H1 (cell line): ENCODE results near the gene DNAI1. TPM values are rescaled to one million over a fixed set of nuclear protein-coding genes. Genes with fewer than 3 reads are reported as not detected.

Source experiments
- CTCF ChIA-PET: fragments of 300-600 bp; sonication (Branson Sonifier 250); formaldehyde crosslinking; loops from one replicate; lab custom pipeline; 2021; ENCODE audit not compliant: partially characterized antibody; lab: Charles Lee
- POLR2A ChIA-PET: fragments of 300-600 bp; sonication (Branson Sonifier 250); formaldehyde crosslinking; loops from one replicate; lab custom pipeline; 2021; ENCODE audit warnings: inconsistent platforms; ENCODE audit not compliant: partially characterized antibody; lab: Charles Lee
- DNase-seq, 2 experiments: peaks; one replicate each; pipeline versions ENCODE4 v3.0.0 to v3.0.0-alpha.2; 2010 to 2022; ENCODE audit warnings: low spot score in 2 of 2, low read depth in 1 of 2, mixed read lengths in 1 of 2
- FAIRE-seq: peaks from 2 replicates; lab custom pipeline; 2011; peaks lifted over from hg19 to GRCh38; lab: Jason Lieb, UNC
- H2AFZ ChIP-seq: 2 replicates; pipeline ENCODE4 v1.8.1; 2012; ENCODE audit warnings: low read length, inconsistent platforms
- H2AK5ac ChIP-seq: 2 replicates; pipeline ENCODE4 v1.6.1; 2013; ENCODE audit warnings: low read depth, low read length
- H2BK120ac ChIP-seq: replicated peaks from 2 replicates; pipeline ENCODE3; 2013; ENCODE audit warnings: low read depth, low read length, inconsistent platforms
- H2BK12ac ChIP-seq: 2 replicates; pipeline ENCODE4 v1.6.1; 2013; ENCODE audit warnings: low read depth, low read length
- H2BK15ac ChIP-seq: 2 replicates; pipeline ENCODE4 v1.6.1; 2013; ENCODE audit warnings: low read length
- H2BK20ac ChIP-seq: 2 replicates; pipeline ENCODE4 v1.6.1; 2013; ENCODE audit warnings: low read length
- H2BK5ac ChIP-seq: 2 replicates; pipeline ENCODE4 v1.6.1; 2013; ENCODE audit warnings: low read depth, low read length
- H3K14ac ChIP-seq: 2 replicates; pipeline ENCODE4 v1.6.1; 2013; ENCODE audit warnings: inconsistent platforms; ENCODE audit not compliant: insufficient read length
- H3K18ac ChIP-seq: 2 replicates; pipeline ENCODE4 v1.6.1; 2013; ENCODE audit warnings: low read length; ENCODE audit errors: extremely low read depth
- H3K23ac ChIP-seq: 2 replicates; pipeline ENCODE4 v1.6.1; 2013; ENCODE audit warnings: inconsistent platforms; ENCODE audit not compliant: insufficient read length
- H3K23me2 ChIP-seq: 2 replicates; pipeline ENCODE4 v1.6.1; 2013; ENCODE audit warnings: low read depth, low read length
- H3K27ac ChIP-seq: 2 replicates; pipeline ENCODE4 v1.6.1; 2011; ENCODE audit warnings: low read depth, low read length, inconsistent platforms
- H3K27me3 ChIP-seq, 4 experiments: replicated peaks in 1 of 4; 1 replicate in 1 of 4; 2 replicates in 3 of 4; pipeline versions ENCODE4 v1.6.1 to v1.8.1; 2011 to 2013; ENCODE audit warnings: low read length in 3 of 4, mild to moderate bottlenecking in 3 of 4, inconsistent platforms in 2 of 4, mixed read lengths in 2 of 4, moderate library complexity in 1 of 4; ENCODE audit not compliant: control insufficient read depth in 3 of 4, insufficient read depth in 3 of 4; ENCODE audit errors: extremely low read depth in 1 of 4
- H3K36me3 ChIP-seq, 4 experiments: 2 replicates each; pipeline versions ENCODE4 v1.6.1 to v1.8.1; 2011 to 2013; ENCODE audit warnings: mild to moderate bottlenecking in 4 of 4, low read length in 3 of 4, moderate library complexity in 2 of 4, control low read depth in 1 of 4, inconsistent platforms in 1 of 4; ENCODE audit not compliant: insufficient read depth in 4 of 4, control insufficient read depth in 2 of 4
- H3K4ac ChIP-seq: replicated peaks from 2 replicates; pipeline ENCODE3; 2013; ENCODE audit warnings: low read length, low read depth, mixed read lengths, inconsistent platforms; ENCODE audit not compliant: insufficient read length
- H3K4me1 ChIP-seq, 4 experiments: replicated peaks in 1 of 4; 1 replicate in 1 of 4; 2 replicates in 3 of 4; pipeline versions ENCODE4 v1.6.1 to v1.8.1; 2011 to 2013; ENCODE audit warnings: low read length in 3 of 4, inconsistent platforms in 2 of 4, mixed read lengths in 1 of 4; ENCODE audit not compliant: insufficient read depth in 4 of 4, control insufficient read depth in 3 of 4
- H3K4me2 ChIP-seq, 2 experiments: 2 replicates each; pipeline versions ENCODE4 v1.6.1 to v1.8.1; 2011 to 2013; ENCODE audit warnings: low read depth in 2 of 2, low read length in 2 of 2, control low read depth in 1 of 2, inconsistent platforms in 1 of 2, mild to moderate bottlenecking in 1 of 2; ENCODE audit not compliant: insufficient read depth in 1 of 2
- H3K4me3 ChIP-seq, 4 experiments: fragments of 200-600, 300-600 bp in 1 of 4; sonication (generic), shearing (Covaris generic), sonication (Bioruptor Twin) in 1 of 4; 2 replicates each; pipeline versions ENCODE4 v1.5.1 to v1.8.1; 2011 to 2016; ENCODE audit warnings: low read length in 4 of 4, low read depth in 3 of 4, control low read depth in 2 of 4, inconsistent platforms in 2 of 4, mild to moderate bottlenecking in 2 of 4, mixed read lengths in 1 of 4, moderate library complexity in 1 of 4; ENCODE audit not compliant: insufficient read depth in 2 of 4; ENCODE audit errors: extremely low read depth in 1 of 4
- H3K56ac ChIP-seq: replicated peaks from 2 replicates; pipeline ENCODE3; 2013; ENCODE audit warnings: low read depth, mild to moderate bottlenecking, mixed read lengths, low read length, inconsistent platforms; ENCODE audit not compliant: insufficient read length
- H3K79me1 ChIP-seq: 2 replicates; pipeline ENCODE4 v1.6.1; 2013; ENCODE audit warnings: low read depth, low read length, control low read depth
- H3K79me2 ChIP-seq, 2 experiments: 2 replicates each; pipeline versions ENCODE4 v1.6.1 to v1.8.1; 2012 to 2013; ENCODE audit warnings: low read length in 2 of 2, mild to moderate bottlenecking in 2 of 2, inconsistent platforms in 1 of 2; ENCODE audit not compliant: insufficient read depth in 2 of 2, control insufficient read depth in 1 of 2
- H3K9ac ChIP-seq, 4 experiments: replicated peaks in 1 of 4; 1 replicate in 1 of 4; 2 replicates in 3 of 4; pipeline versions ENCODE4 v1.6.1 to v1.8.1; 2011 to 2013; ENCODE audit warnings: low read depth in 3 of 4, low read length in 3 of 4, control low read depth in 2 of 4, mild to moderate bottlenecking in 2 of 4, moderate library complexity in 2 of 4, inconsistent platforms in 1 of 4; ENCODE audit errors: extremely low read depth in 1 of 4
- H3K9me3 ChIP-seq, 2 experiments: 2 replicates each; pipeline versions ENCODE4 v1.6.1 to v1.8.1; 2012 to 2013; ENCODE audit warnings: mild to moderate bottlenecking in 2 of 2, moderate library complexity in 2 of 2, control low read depth in 1 of 2, inconsistent platforms in 1 of 2, low read depth in 1 of 2, low read length in 1 of 2, mixed read lengths in 1 of 2; ENCODE audit not compliant: insufficient read depth in 2 of 2
- H4K20me1 ChIP-seq, 2 experiments: replicated peaks in 1 of 2; 2 replicates each; pipeline versions ENCODE3 to v1.8.1; 2011 to 2013; ENCODE audit warnings: inconsistent platforms in 2 of 2, low read length in 2 of 2, mild to moderate bottlenecking in 1 of 2; ENCODE audit not compliant: insufficient read depth in 2 of 2, control insufficient read depth in 1 of 2
- H4K5ac ChIP-seq: 2 replicates; pipeline ENCODE4 v1.6.1; 2013; ENCODE audit warnings: low read length, low read depth, mixed read lengths, inconsistent platforms; ENCODE audit not compliant: insufficient read length
- H4K8ac ChIP-seq: 2 replicates; pipeline ENCODE4 v1.8.0; 2013; ENCODE audit warnings: mild to moderate bottlenecking, moderate library complexity, low read length, inconsistent platforms; ENCODE audit not compliant: insufficient read depth; ENCODE audit errors: extremely low read depth
- H4K91ac ChIP-seq: replicated peaks from 2 replicates; pipeline ENCODE3; 2013; ENCODE audit warnings: low read length, mixed read lengths, inconsistent platforms; ENCODE audit not compliant: insufficient read length
- ASH2L ChIP-seq: fragments of 200-600, 300-600 bp; sonication (generic); IDR thresholded peaks from one replicate; pipeline ENCODE4 v1.7.1; 2017; ENCODE audit warnings: low read length
- E2F6 ChIP-seq: IDR thresholded peaks from 2 replicates; pipeline ENCODE4 v1.6.1; 2012; ENCODE audit warnings: inconsistent platforms
- KDM4A ChIP-seq: IDR thresholded peaks from one replicate; pipeline ENCODE4 v1.7.1; 2012; ENCODE audit warnings: low read depth, mild to moderate bottlenecking, moderate library complexity, low read length, inconsistent platforms; ENCODE audit not compliant: severe bottlenecking
- RXRA ChIP-seq: IDR thresholded peaks from 2 replicates; pipeline ENCODE4 v1.6.1; 2011; ENCODE audit warnings: low read depth, mild to moderate bottlenecking, low read length, moderate library complexity; ENCODE audit not compliant: insufficient read depth
- SP1 ChIP-seq: IDR thresholded peaks from 2 replicates; pipeline ENCODE4 v1.6.1; 2011; ENCODE audit warnings: low read depth, low read length
- SUZ12 ChIP-seq: fragments of 200-600 bp; sonication (generic); IDR thresholded peaks from 2 replicates; pipeline ENCODE4 v1.6.1; 2012; ENCODE audit warnings: mild to moderate bottlenecking, inconsistent platforms, low read length, moderate library complexity, mixed read lengths
- TAF1 ChIP-seq: IDR thresholded peaks from 2 replicates; pipeline ENCODE4 v1.6.1; 2011; ENCODE audit warnings: mild to moderate bottlenecking, low read depth, low read length
- USF2 ChIP-seq: IDR thresholded peaks from 2 replicates; pipeline ENCODE4 v1.6.1; 2011; ENCODE audit warnings: low read length, improper control_type of control experiment
- WGBS, 2 experiments: shearing (Covaris generic) in 1 of 2; methylation state at CpG; one replicate each; pipeline versions ENCODE4 v1.1.6 to v1.1.7; 2013 to 2015; ENCODE audit warnings: low lambda C conversion rate in 2 of 2, mixed read lengths in 2 of 2, inconsistent platforms in 1 of 2, low coverage in 1 of 2, missing lambda C conversion rate in 1 of 2; ENCODE audit not compliant: insufficient replicate concordance in 2 of 2, insufficient coverage in 1 of 2, insufficient read length in 1 of 2; ENCODE audit errors: extremely low coverage in 1 of 2, missing lambda C conversion rate in 1 of 2; 5-methylcytosine and 5-hydroxymethylcytosine counted together
- polyA plus RNA-seq, 7 experiments: library from polyadenylated mRNA; depleted of rRNA in 3 of 7; stranded (reverse) in 5 of 7; unstranded in 2 of 7; fragments of >200 nt in 5 of 7; fragments of 200-250 nt in 2 of 7; gene quantifications; 1 replicate in 5 of 7; 2 replicates in 1 of 7; 4 replicates in 1 of 7; pipeline versions ENCODE4 v1.2.1 to v1.2.3, GENCODE V29; 2011 to 2013; ENCODE audit warnings: missing spikeins in 2 of 7, mixed read lengths in 2 of 7
- total RNA-seq: library from RNA; stranded (reverse); fragmentation: NEBNext Ultra II Directional; extraction: Animal tissue kit (Norgen Biotek cat#: 25700); gene quantifications from 2 replicates; pipeline ENCODE4 v1.2.1, GENCODE V29; 2021

The DNAI1 gene
- total and polyA plus RNA-seq, 2 of the 8 experiments (the other 6 are each of a cell fraction or from before 2014, with no cell fraction given) = 0.37 to 0.54 TPM

DNA sequence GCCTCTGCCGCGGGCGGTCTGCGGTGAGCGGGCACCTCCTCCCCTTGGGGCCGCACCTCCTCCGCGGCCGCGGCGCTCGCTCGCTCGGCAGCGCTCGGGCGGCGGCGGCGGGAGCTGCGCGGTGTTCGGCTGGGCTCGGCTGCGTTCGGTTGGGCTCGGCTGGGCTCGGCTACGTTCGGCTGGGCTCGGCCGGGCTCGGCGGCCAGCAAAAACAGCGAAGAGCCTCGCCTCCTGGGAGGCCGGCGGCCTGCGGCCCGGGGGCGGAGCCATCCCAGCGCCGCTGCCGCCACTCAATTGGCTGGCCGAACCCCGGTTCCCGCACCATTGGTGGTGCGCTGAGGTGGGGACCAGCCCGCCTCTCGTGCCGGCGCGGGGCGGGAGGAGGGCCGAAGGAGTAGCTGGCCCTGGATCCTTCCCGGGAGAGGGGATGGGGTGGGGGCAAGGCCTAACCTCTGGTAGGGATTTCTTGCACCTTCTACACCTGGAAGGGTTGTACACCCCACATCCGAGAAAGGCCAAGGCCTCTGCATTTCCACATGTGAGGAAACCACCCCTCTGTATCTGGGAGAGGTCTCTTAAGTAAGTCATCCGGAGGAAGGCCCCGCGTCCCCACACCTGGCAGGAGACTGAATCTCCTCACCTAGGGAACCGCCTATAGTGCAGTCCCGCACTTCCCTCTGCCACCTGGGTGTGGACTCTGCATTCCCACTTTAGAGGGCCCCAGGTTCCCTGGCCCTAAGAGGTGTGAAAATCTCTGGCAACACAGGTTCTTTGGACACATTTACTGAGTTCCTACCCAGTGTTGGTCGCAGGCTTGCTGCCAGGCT, 64.6 kb downstream of the DNAI1 start, which contains the start of gene ENHO:
TSS of gene ENHO (minus strand) at position 20 of the 827 bp plus-strand sequence. CDS start 1,295 bp downstream, outside the sequence.
- POLR2A ChIA-PET = interaction anchor here (1.6 to 1.9 kb wide), 2 partner anchors 11 to 13 kb away, joined by 3 to 4 read pairs; no protein-coding TSS in a partner anchor
- peak within 1 kb of the TSS; percentile 86 for H2AK5ac ChIP-seq
- H3K23ac ChIP-seq = no peak within 1 kb of the TSS
- H3K27ac ChIP-seq = no peak within 1 kb of the TSS
- H3K27me3 ChIP-seq = peaks cover 1 to 14% (median 11%) of the 10 kb centered on the region in 4 experiments; a peak in 6 of 7 replicates
- H4K8ac ChIP-seq = peak within 1 kb of the TSS; percentile 78
- no peaks in the 10 kb centered on the region for H3K79me2 ChIP-seq
- DNase-seq (peak; percentile 82 to 99), FAIRE-seq (no peak)
- H2AFZ ChIP-seq = peak within 1 kb of the TSS; percentile 77
- peak within 1 kb of the TSS; percentile 76 for H2BK120ac ChIP-seq
- H4K5ac ChIP-seq = no peak within 1 kb of the TSS
- peak within 1 kb of the TSS; percentile 87 for H3K18ac ChIP-seq
- H4K91ac ChIP-seq = peak within 1 kb of the TSS; percentile 83
- peak within 1 kb of the TSS; percentile 88 for H2BK15ac ChIP-seq
- peak within 1 kb of the TSS; percentile 84 for H3K4ac ChIP-seq
- H3K4me2 ChIP-seq = peak within 1 kb of the TSS; percentile 90 to 92
- H3K14ac ChIP-seq = no peak within 1 kb of the TSS
- no peaks in the 10 kb centered on the region for H3K36me3 ChIP-seq
- peaks cover 0 to 17% (median 8%) of the 10 kb centered on the region in 4 experiments; a peak in 6 of 7 replicates for H3K4me1 ChIP-seq
- peak within 1 kb of the TSS; percentile 81; the same call in 1 of the 2 replicates for H2BK12ac ChIP-seq
- 6% methylated on average over 23 of the region's 63 CpGs; no CpG with 5 or more reads in 1 of the 2 experiments for WGBS, 2 experiments
- H3K79me1 ChIP-seq = no peaks in the 10 kb centered on the region
- H2BK20ac ChIP-seq = peak within 1 kb of the TSS; percentile 80; the same call in 1 of the 2 replicates
- no peaks in the 10 kb centered on the region for H3K9me3 ChIP-seq
- CTCF ChIA-PET = interaction anchor here (0.7 to 3.8 kb wide), 13 partner anchors 8 to 95 kb away, joined by 3 to 23 read pairs (median 4); partner anchors contain the start of gene RPP25L
- H4K20me1 ChIP-seq = no peaks in the 10 kb centered on the region
- peak within 1 kb of the TSS; percentile 56 to 78 (median 64) for H3K4me3 ChIP-seq
- H2BK5ac ChIP-seq = peak within 1 kb of the TSS; percentile 71; the same call in 1 of the 2 replicates
- peaks cover 6% of the 10 kb centered on the region for H3K23me2 ChIP-seq
- peak within 1 kb of the TSS in 3 of 4 experiments; percentile 28 to 72 (median 42); a peak in 6 of 7 replicates for H3K9ac ChIP-seq
- H3K56ac ChIP-seq = peak within 1 kb of the TSS; percentile 54
- TF ChIP-seq ASH2L (peak; percentile 34), SUZ12 (0 out of 2 replicates have a peak, but pooled peaks have one; percentile 12), KDM4A (peak; percentile 22), TAF1 (0 out of 2 replicates have a peak, but pooled peaks have one; percentile 29), USF2 (no peak), RXRA (no peak), SP1 (no peak), E2F6 (peak; percentile 93)
